Bronchial epithelial cell (primary cell): Measurements from ENCODE around the gene TPP2. TPM values are rescaled to one million over a fixed set of nuclear protein-coding genes. Genes with fewer than 3 reads are reported as not detected.

ENCODE experiments used
- DNase-seq: peaks from one replicate; pipeline ENCODE4 v3.0.0-alpha.2; 2010; ENCODE audit warnings: low read depth
- FAIRE-seq: peaks from 2 replicates; lab custom pipeline; 2011; peaks lifted over from hg19 to GRCh38; lab: Jason Lieb, UNC
- H3K27me3 ChIP-seq: 2 replicates; pipeline ENCODE4 v1.5.1; 2011; ENCODE audit warnings: low read length; ENCODE audit not compliant: control insufficient read depth, insufficient read depth
- H3K36me3 ChIP-seq: 2 replicates; pipeline ENCODE4 v1.5.1; 2011; ENCODE audit warnings: low read length; ENCODE audit not compliant: control insufficient read depth, insufficient read depth
- H3K4me3 ChIP-seq: 2 replicates; pipeline ENCODE4 v1.5.1; 2011; ENCODE audit warnings: mild to moderate bottlenecking, low read depth, low read length, control low read depth
- CTCF ChIP-seq: IDR thresholded peaks from 2 replicates; pipeline ENCODE4 v1.5.1; 2011; ENCODE audit warnings: mild to moderate bottlenecking, moderate library complexity, low read length, control low read depth, inconsistent platforms; ENCODE audit not compliant: insufficient read depth, severe bottlenecking
- total RNA-seq: library from RNA; depleted of rRNA; stranded (reverse); fragments of >200 nt; gene quantifications from 2 replicates; pipeline ENCODE4 v1.2.1, GENCODE V29; 2014

TPP2 gene
- total RNA-seq, 1 donor from 2014 or later, result 25.5 TPM

- H3K27me3 ChIP-seq, result no peaks in the 10 kb centered on the region
- no peak for TF ChIP-seq CTCF
- no peak for FAIRE-seq
- H3K36me3 ChIP-seq, result peaks cover 1% of the 10 kb centered on the region
- H3K4me3 ChIP-seq, result no peak overlapping the region
- no peak for DNase-seq
These were observed 78.3 kb downstream of the TPP2 start for GRCh38 chr13:102675115-102675514.

GRCh38 chr13:102677122-102677521, 80.3 kb downstream of the TPP2 start:
- H3K36me3 ChIP-seq, result peaks cover 1% of the 10 kb centered on the region
- no peak for FAIRE-seq

GRCh38 chr13:102678339-102679107, 81.7 kb downstream of the TPP2 start:
- H3K36me3 ChIP-seq, result no peaks in the 10 kb centered on the region
- TF ChIP-seq CTCF, result no peak
- no peak for DNase-seq
- H3K27me3 ChIP-seq, result no peaks in the 10 kb centered on the region
- no peak for FAIRE-seq
- no peak overlapping the region for H3K4me3 ChIP-seq

More at GRCh38 chr13:102677122-102677521, 80.3 kb downstream of the TPP2 start:
- no peak for TF ChIP-seq CTCF
- DNase-seq, result no peak
- Histone ChIP-seq H3K4me3 (no peak overlapping the region), H3K27me3 (no peaks in the 10 kb centered on the region)

- FAIRE-seq, result no peak
- Histone ChIP-seq H3K4me3 (no peak overlapping the region), H3K27me3 (no peaks in the 10 kb centered on the region), H3K36me3 (no peaks in the 10 kb centered on the region)
- no peak for TF ChIP-seq CTCF
- no peak for DNase-seq
These were observed 82.8 kb downstream of the TPP2 start for GRCh38 chr13:102679449-102680132.

- no peak for FAIRE-seq
- TF ChIP-seq CTCF, result no peak
These were observed 83.4 kb downstream of the TPP2 start for GRCh38 chr13:102680133-102680717.

More at GRCh38 chr13:102680133-102680717, 83.4 kb downstream of the TPP2 start:
- Histone ChIP-seq H3K27me3 (no peaks in the 10 kb centered on the region), H3K4me3 (no peak overlapping the region), H3K36me3 (no peaks in the 10 kb centered on the region)
- DNase-seq, result no peak
